HG02798 (cell line): Measurements from ENCODE around the gene APOO.

Experiments
- ATAC-seq: cut with Tn5 transposase; IDR thresholded peaks from one replicate; pipeline ENCODE4 v1.9.1; 2021; ENCODE audit warnings: mild to moderate bottlenecking; ENCODE audit not compliant: unreplicated experiment, poor library complexity

Gene APOO

DNA sequence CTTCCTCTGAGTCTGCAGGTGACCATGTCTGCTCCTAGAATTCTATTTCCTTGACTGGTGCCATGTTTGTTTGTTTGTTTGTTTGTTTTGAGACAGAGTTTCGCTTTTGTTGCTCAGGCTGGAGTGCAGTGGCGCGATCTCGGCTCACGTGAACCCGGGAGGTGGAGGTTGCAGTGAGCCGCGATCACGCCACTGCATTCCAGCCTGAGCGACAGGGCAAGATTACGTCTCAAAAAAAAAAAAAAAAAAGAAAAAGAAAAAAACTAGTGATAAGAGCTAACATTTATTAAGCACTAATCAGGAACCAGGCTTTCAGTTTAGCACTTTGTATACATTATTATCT lies 117.6 kb downstream of the APOO start:
- no peak for ATAC-seq

DNA sequence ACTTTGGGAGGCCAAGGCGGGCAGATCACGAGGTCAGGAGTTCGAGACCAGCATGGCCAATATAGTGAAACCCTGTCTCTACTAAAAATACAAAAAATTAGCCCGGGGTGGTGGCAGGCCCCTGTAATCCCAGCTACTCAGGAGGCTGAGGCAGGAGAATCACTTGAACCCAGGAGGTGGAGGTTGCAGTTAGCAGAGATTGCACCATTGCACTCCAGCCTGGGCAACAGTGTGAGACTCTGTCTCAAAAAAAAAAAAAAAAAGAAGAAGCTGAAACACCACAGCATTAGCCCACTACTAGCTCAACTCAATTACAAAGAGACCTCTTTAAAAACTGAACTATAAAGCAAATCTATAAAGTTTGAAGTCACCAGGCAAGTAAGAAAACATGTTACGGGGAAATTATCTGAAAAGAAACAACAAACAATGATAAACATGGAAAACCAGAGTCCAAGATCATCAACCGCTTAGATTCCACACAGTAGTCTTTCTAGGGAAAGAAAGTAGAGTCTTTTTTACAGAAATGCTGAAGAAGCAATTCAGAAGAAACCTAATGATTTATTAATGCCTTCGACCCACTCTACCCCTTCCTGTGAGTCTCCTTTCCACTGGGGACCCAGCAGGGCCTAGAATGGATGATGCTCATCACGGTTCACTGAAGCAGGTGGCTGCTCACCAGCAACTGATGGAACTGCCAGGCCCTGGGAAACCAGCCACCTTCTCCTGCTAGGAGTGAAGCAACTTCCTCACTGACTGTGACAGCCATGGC lies 118.2 kb downstream of the APOO start:
- ATAC-seq: no peak

GRCh38 chrX:23788946-23789345 lies 118.8 kb downstream of the APOO start:
- no peak for ATAC-seq

GRCh38 chrX:23788521-23788920 lies 119.2 kb downstream of the APOO start:
- ATAC-seq: no peak

DNA sequence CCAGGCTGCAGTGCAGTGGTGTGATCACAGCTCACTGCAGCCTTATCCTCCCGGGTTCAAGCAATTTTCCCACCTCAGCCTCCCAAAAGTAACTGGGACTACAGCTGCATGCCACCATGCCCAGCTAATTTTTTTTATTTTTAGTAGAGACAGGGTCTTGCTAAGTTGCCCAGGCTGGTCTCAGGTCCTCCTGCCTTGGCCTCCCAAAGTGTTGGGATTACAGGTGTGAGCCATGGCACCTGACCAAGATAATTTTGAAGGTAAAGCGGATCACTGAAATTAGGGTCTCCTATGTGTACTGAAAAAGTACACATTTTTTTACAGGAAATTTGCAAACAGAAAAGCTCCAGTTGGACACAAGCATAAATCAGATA lies 120.0 kb downstream of the APOO start:
- no peak for ATAC-seq

- ATAC-seq: no peak
Measured at GRCh38 chrX:23786268-23786815, 121.4 kb downstream of the APOO start.

DNA sequence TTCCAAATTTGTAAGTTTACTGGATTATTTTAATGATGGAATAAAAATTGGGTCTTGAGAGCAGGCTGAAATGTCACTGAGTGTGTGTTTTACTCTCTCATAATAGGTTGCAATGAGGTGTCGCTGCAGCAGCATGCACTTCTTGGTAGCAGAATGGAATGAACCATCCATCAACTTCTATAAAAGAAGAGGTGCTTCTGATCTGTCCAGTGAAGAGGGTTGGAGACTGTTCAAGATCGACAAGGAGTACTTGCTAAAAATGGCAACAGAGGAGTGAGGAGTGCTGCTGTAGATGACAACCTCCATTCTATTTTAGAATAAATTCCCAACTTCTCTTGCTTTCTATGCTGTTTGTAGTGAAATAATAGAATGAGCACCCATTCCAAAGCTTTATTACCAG lies 122.2 kb downstream of the APOO start:
- ATAC-seq: no peak

DNA sequence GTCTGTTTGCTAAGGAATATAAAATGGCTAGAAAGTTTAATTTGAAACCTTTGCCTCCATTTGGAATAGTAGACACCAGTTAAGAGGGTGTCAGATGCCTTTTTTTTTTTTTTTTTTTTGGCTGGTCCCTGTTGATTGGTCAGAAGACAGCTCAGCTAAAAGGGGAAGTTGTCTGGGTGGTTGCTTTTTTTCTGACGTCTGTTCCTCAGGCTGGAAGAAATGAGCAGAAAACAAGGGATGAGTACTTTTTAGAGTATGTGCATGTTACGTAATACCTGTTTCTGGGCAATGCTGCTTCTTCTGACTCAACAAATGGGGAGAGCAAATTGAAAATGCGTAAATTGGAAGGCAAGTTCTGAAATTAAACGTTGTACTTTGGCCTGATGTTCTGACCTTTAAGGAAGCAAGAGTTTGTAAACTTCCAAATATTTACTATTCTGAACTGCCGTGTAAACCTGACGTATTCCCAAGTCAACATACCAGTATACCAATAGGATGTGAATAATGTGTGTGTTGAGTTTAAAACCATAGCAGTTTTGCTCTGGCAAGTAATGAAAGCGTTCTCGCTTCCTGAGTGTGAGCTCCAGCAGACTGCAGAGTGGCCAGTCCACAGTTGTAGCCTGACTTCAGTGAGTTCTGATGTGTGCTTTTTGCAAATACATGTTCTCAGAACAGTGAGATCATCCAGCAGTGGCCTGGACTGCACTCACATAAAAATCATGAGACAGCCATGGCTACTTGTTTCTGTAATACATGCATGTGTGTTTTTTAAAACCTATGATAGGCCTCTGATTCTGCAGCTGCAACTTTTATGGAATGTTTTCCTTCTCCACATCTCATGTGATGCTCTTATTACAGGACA lies 123.0 kb downstream of the APOO start:
- no peak for ATAC-seq

DNA sequence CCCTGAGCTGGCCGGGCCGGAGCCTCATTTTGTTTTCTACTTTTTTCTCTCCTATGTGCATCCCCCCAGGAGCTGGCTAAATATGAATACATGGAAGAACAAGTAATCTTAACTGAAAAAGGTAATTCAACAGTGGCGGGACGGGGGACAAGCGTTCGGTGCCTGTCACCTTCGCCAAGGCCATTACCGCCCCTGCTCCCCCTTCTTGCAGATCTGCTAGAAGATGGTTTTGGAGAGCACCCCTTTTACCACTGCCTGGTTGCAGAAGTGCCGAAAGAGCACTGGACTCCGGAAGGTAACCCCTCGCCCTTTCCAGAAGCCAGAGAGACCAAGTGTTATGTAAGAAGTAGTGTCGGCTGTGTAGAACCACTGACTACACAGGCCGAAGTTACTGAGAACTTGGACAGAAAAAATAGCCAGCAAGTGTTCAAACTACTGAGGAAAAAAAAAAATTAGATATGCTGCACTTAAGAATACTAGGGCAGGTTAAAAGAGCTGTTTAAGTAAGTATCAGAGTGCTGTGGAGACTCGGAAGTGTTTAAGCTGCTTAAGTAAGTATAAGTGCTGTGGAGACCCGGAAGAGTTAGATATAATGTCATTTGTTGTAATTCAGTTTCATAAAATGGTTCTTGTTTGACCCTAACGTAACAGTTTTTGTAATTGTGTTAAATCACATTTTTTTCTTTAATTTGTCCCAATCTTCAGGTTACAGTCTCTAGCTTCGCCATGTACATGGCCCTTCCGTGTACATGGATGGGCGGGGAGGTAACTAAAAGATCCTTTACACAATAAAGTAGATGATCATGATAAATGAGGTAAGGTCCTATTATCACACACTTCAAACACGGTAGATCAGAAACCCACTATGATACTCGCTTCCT lies 123.9 kb downstream of the APOO start:
- no peak for ATAC-seq
